ENCODE measurements around the gene HOXC4.
A peak's percentile ranks its signal among the peaks of the same experiment; 100 is the strongest.

Gene HOXC4

GRCh38 chr12:54051874-54052437 is 1.7 kb upstream of the HOXC4 start (continued):
- TF ChIP-seq ZNF558 (tag by site-specific recombination; IDR thresholded peaks at IDR 0.05) (no peak), ZNF701 (tag by site-specific recombination; IDR thresholded peaks at IDR 0.05) (no peak), OVOL3 (tag by site-specific recombination; IDR thresholded peaks at IDR 0.05) (peak; percentile 95), ZNF488 (tag by site-specific recombination; IDR thresholded peaks at IDR 0.05) (peak; percentile 98), ZNF518A (tag by site-specific recombination; conservative IDR thresholded peaks at IDR 0.05; ENCODE audit: low read depth) (peak; percentile 43; the same call in 1 of the 2 replicates), KLF10 (tag by site-specific recombination; IDR thresholded peaks at IDR 0.05) (peak; percentile 92), ZNF211 (tag by site-specific recombination; IDR thresholded peaks at IDR 0.05; ENCODE audit: low read depth) (no peak), ZNF302 (tag by site-specific recombination; IDR thresholded peaks at IDR 0.05; ENCODE audit: low read depth) (no peak), ZNF280D (tag by site-specific recombination; IDR thresholded peaks at IDR 0.05) (no peak), ZNF654 (tag by site-specific recombination; IDR thresholded peaks at IDR 0.05; ENCODE audit: low read depth) (no peak), ZBTB6 (tag by site-specific recombination; IDR thresholded peaks at IDR 0.05) (peak; percentile 32; the same call in 1 of the 2 replicates), HOXD13 (CRISPR knock-in tag; IDR thresholded peaks at IDR 0.05; ENCODE audit: borderline replicate concordance) (peak; percentile 81), ZNF639 (tag by site-specific recombination; IDR thresholded peaks at IDR 0.05) (peak; percentile 90), ZNF692 (tag by site-specific recombination; IDR thresholded peaks at IDR 0.05) (peak; percentile 75), TCF7L2 (IDR thresholded peaks at IDR 0.05; ENCODE audit: borderline replicate concordance, low read depth, low read length) (peak; percentile 98), MEIS1 (CRISPR knock-in tag; IDR thresholded peaks at IDR 0.05; ENCODE audit: borderline replicate concordance) (no peak), ZNF155 (tag by site-specific recombination; IDR thresholded peaks at IDR 0.05) (no peak), GFI1B (tag by site-specific recombination; IDR thresholded peaks at IDR 0.05) (peak; percentile 100), ZNF521 (tag by site-specific recombination; IDR thresholded peaks at IDR 0.05) (no peak), ZNF16 (tag by site-specific recombination; IDR thresholded peaks at IDR 0.05; ENCODE audit: low read depth) (no peak), SCRT1 (tag by site-specific recombination; IDR thresholded peaks at IDR 0.05; ENCODE audit: borderline replicate concordance) (0 out of 2 replicates have a peak, but pooled peaks have one; percentile 15), ZBTB49 (tag by site-specific recombination; IDR thresholded peaks at IDR 0.05; ENCODE audit: low read depth) (peak; percentile 74), SP2 (tag by site-specific recombination; IDR thresholded peaks at IDR 0.05) (peak; percentile 57), GLI2 (tag by site-specific recombination; IDR thresholded peaks at IDR 0.05; ENCODE audit: borderline replicate concordance, low read depth) (peak; percentile 99)

Data from HEK293 (cell line).